Measurements from ENCODE around the gene GHRL. TPM values are rescaled to one million over a fixed set of nuclear protein-coding genes. Genes with fewer than 3 reads are reported as not detected.

GHRL gene
- total RNA-seq, 6 donors from 2014 or later, result 1.1 to 14.7 (median 1.8) TPM

DNA sequence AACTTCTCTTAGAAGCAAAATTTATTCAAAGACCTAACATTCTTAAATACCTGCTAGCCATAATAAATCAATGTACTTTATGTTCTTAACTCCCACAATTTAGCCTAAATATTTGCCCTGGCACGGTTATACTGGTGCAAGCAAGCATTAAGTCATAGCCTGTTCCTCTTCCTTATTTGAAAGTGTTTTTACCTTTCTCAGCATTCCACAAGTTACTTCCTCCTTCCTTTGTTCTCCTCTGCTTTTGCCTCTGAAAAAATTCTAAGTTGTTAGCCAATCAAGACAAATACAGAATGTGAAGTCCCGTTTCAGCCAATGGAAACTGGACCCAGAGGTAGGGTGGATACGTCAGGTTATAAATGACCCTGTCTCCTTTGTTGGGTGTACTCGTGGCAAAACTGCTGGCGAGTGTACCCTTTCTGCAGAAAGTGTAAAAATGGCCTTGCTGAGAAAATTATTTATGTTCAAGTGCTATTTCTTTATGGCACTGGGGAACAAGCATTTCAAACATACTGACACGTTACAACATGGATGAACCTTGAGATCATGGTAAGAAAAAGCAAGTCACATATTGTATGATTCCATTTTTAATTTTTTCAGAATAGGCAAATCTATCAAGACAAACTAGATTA is 47.5 kb downstream of the GHRL start:
- Histone ChIP-seq H3K4me3 (no peak overlapping the region), H3K27ac (no peak overlapping the region), H3K9me3 (peaks cover 0 to 19% (median 5%) of the 10 kb centered on the region in 4 donors), H3K27me3 (no peaks in the 10 kb centered on the region), H3K36me3 (peaks cover 0 to 26% (median 2%) of the 10 kb centered on the region in 4 donors), H3K4me1 (peaks cover 12 to 18% (median 15%) of the 10 kb centered on the region in 4 donors)
- TF ChIP-seq POLR2AphosphoS5 (IDR thresholded peaks at IDR 0.05) (no peak), POLR2A (IDR thresholded peaks at IDR 0.05) (no peak), EP300 (IDR thresholded peaks at IDR 0.05) (no peak)
- TF ChIP-seq, protein P1, sequence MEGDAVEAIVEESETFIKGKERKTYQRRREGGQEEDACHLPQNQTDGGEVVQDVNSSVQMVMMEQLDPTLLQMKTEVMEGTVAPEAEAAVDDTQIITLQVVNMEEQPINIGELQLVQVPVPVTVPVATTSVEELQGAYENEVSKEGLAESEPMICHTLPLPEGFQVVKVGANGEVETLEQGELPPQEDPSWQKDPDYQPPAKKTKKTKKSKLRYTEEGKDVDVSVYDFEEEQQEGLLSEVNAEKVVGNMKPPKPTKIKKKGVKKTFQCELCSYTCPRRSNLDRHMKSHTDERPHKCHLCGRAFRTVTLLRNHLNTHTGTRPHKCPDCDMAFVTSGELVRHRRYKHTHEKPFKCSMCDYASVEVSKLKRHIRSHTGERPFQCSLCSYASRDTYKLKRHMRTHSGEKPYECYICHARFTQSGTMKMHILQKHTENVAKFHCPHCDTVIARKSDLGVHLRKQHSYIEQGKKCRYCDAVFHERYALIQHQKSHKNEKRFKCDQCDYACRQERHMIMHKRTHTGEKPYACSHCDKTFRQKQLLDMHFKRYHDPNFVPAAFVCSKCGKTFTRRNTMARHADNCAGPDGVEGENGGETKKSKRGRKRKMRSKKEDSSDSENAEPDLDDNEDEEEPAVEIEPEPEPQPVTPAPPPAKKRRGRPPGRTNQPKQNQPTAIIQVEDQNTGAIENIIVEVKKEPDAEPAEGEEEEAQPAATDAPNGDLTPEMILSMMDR (IDR thresholded peaks at IDR 0.05), result no peak
- WGBS, 2 donors, result 88 to 89% methylated on average over 6 of the region's 6 CpGs
- DNase-seq, result no peak
- ATAC-seq (ENCODE audit: low FRiP score in 2 of 2), result no peak

DNA sequence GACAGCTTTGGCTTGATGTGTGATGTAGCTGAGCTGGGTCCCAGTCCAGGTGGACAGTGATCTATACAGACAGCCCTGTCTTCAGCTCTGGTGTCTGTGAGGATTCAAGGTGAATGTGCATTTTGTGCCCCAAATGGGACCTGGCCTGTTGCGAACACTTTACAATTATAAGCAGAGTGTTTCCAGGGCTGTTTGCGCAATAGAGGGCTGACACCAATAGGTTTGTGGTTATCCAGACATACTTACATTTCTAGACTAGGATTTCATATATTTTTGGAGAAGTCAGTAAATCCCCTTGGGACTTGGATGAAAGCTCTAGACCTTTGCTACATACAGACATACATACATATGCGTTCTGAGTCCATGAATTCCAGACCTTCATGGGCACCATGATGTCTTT is 48.7 kb downstream of the GHRL start:
- Histone ChIP-seq H3K36me3 (peaks cover 0 to 36% (median 3%) of the 10 kb centered on the region in 4 donors), H3K27ac (no peak overlapping the region), H3K27me3 (no peaks in the 10 kb centered on the region), H3K9me3 (peaks cover 0 to 19% (median 5%) of the 10 kb centered on the region in 4 donors), H3K4me1 (peaks cover under 1 to 6% (median 5%) of the 10 kb centered on the region in 4 donors), H3K4me3 (no peak overlapping the region)
- 65 to 67% methylated on average over 3 of the region's 3 CpGs for WGBS, 2 donors
- TF ChIP-seq POLR2A (IDR thresholded peaks at IDR 0.05) (no peak), POLR2AphosphoS5 (IDR thresholded peaks at IDR 0.05) (no peak), EP300 (IDR thresholded peaks at IDR 0.05) (no peak)
- TF ChIP-seq, protein P1 (IDR thresholded peaks at IDR 0.05), result no peak
- DNase-seq (no peak), ATAC-seq (ENCODE audit: low FRiP score in 2 of 2) (no peak)

DNA sequence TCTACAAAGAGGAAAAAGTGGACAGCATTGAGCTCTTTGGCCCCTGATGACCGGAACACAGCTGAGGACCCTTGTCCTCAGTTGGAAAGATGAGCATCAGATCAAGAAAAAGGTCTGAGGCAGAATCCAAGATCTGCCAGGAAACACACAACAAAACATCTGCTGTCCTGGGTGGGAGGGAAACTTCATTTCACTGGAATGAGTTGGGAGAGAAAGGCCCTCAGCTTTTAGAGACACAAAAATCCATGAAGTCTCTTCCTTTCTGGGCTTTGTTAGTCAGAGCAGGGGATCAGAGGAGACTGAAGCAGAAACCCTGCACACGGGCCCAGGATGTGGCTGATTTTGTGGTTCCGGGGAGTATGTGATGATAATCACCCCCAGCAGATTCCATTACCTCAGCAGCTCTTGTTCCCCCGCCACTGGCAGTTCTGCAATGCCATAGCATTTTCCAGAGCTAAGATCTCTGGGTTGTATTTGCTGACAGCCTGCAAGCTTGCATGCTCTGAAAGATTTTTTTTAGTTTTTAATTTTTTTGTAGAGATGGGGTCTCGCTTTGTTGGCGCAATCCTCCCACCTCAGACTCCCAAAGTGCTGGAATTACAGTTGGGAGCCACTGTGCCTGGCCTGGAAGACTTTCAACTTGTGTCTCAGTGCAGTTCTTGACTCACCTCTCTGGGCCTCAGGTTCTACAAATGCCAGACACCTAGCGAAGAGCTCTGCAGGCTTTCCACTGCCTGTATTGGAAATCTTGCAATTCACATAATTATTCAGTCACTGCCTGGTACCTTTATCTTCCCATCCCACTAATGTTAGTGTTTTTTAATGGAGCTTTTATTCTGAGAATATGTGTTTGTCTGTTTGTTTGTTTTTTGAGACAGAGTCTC is 50.3 kb downstream of the GHRL start:
- H3K9me3 ChIP-seq, result peaks cover 0 to 19% (median 5%) of the 10 kb centered on the region in 4 donors
- peak overlapping the region in 1 of 4 donors; percentile 52 for H3K27ac ChIP-seq
- peaks cover 0 to under 1% (median 0%) of the 10 kb centered on the region in 4 donors for H3K4me1 ChIP-seq
- H3K36me3 ChIP-seq, result peaks cover 0 to 47% (median 7%) of the 10 kb centered on the region in 4 donors
- H3K4me3 ChIP-seq, result no peak overlapping the region
- TF ChIP-seq, protein P1 (IDR thresholded peaks at IDR 0.05), result no peak
- TF ChIP-seq POLR2AphosphoS5 (IDR thresholded peaks at IDR 0.05) (no peak), POLR2A (IDR thresholded peaks at IDR 0.05) (no peak), EP300 (IDR thresholded peaks at IDR 0.05) (no peak)
- ATAC-seq (ENCODE audit: low FRiP score in 2 of 2) (peak in 1 of 2 donors; percentile 38), DNase-seq (peak in 1 of 2 donors; percentile 36)
- H3K27me3 ChIP-seq, result no peaks in the 10 kb centered on the region
- WGBS, 2 donors, result 80 to 83% methylated on average over 7 of the region's 7 CpGs

DNA sequence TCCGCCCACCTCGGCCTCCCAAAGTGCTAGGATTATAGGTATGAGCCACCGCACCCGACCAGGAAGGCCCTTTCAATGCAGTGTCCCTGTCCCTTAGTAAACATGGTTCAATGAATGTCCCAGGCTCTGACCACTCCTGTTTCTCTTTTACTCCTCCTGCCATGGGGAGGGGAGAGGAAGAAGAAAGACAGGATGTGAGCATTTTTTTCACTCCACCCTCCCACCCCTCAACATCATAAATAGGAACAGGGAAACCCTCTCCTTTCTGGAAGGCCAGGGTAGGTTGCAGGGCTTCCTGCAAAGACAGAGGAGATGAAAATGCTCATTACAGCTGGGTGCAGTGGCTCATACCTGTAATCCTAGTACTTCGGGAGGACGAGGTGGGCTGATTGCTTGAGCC is 51.9 kb downstream of the GHRL start:
- 69 to 71% methylated on average over 4 to 6 of the region's 6 CpGs for WGBS, 2 donors

More for the DNA sequence above, 51.9 kb downstream of the GHRL start:
- Histone ChIP-seq H3K27me3 (no peaks in the 10 kb centered on the region), H3K27ac (peak overlapping the region in 1 of 4 donors; percentile 44), H3K4me3 (no peak overlapping the region), H3K9me3 (peaks cover 0 to 14% (median 5%) of the 10 kb centered on the region in 4 donors), H3K36me3 (peaks cover 0 to 61% (median 13%) of the 10 kb centered on the region in 4 donors), H3K4me1 (no peaks in the 10 kb centered on the region)
- ATAC-seq (ENCODE audit: low FRiP score in 2 of 2) (no peak), DNase-seq (no peak)
- TF ChIP-seq POLR2A (IDR thresholded peaks at IDR 0.05), result no peak
- no peak for TF ChIP-seq EP300 (IDR thresholded peaks at IDR 0.05)
- TF ChIP-seq, protein P1 (IDR thresholded peaks at IDR 0.05), result no peak
- no peak for TF ChIP-seq POLR2AphosphoS5 (IDR thresholded peaks at IDR 0.05)

Measured in upper lobe of left lung (tissue), 6 donors.